Neural crest cell (in vitro differentiated cells): ENCODE results near the gene FRYL. TPM values are rescaled to one million over a fixed set of nuclear protein-coding genes. Genes with fewer than 3 reads are reported as not detected.

Source experiments
- DNase-seq: peaks from one replicate; pipeline ENCODE4 v3.0.0; 2021; ENCODE audit warnings: low read depth, mixed read lengths, low spot score
- H3K27ac Mint-ChIP-seq: one replicate; pipeline ENCODE4 v1.8.0; 2021; ENCODE audit warnings: mild to moderate bottlenecking, mixed read lengths; ENCODE audit not compliant: unreplicated experiment
- H3K27me3 Mint-ChIP-seq: 2 replicates; pipeline ENCODE4 v1.8.0; 2021; ENCODE audit warnings: low read depth, mild to moderate bottlenecking, mixed read lengths
- H3K36me3 Mint-ChIP-seq: 2 replicates; pipeline ENCODE4 v1.8.0; 2021; ENCODE audit warnings: low read depth, mild to moderate bottlenecking, mixed read lengths
- H3K4me1 Mint-ChIP-seq: 2 replicates; pipeline ENCODE4 v1.8.0; 2021; ENCODE audit warnings: mixed read lengths
- H3K4me3 Mint-ChIP-seq: one replicate; pipeline ENCODE4 v1.8.0; 2021; ENCODE audit warnings: mild to moderate bottlenecking, mixed read lengths
- H3K9me3 Mint-ChIP-seq: 2 replicates; pipeline ENCODE4 v1.8.0; 2021; ENCODE audit warnings: mixed read lengths
- total RNA-seq: library from RNA; stranded (reverse); gene quantifications from 2 replicates; pipeline ENCODE4 v1.2.1, GENCODE V29; 2021
- TF ChIP-seq, protein P1 (sequence below): fragments of 200-600 bp; sonication (generic); conservative IDR thresholded peaks from 2 replicates; pipeline ENCODE4 v1.5.0; 2021; ENCODE audit warnings: antibody characterized with exemption, mild to moderate bottlenecking

FRYL gene
- total RNA-seq, 1 donor from 2014 or later, result 48.7 TPM

DNA sequence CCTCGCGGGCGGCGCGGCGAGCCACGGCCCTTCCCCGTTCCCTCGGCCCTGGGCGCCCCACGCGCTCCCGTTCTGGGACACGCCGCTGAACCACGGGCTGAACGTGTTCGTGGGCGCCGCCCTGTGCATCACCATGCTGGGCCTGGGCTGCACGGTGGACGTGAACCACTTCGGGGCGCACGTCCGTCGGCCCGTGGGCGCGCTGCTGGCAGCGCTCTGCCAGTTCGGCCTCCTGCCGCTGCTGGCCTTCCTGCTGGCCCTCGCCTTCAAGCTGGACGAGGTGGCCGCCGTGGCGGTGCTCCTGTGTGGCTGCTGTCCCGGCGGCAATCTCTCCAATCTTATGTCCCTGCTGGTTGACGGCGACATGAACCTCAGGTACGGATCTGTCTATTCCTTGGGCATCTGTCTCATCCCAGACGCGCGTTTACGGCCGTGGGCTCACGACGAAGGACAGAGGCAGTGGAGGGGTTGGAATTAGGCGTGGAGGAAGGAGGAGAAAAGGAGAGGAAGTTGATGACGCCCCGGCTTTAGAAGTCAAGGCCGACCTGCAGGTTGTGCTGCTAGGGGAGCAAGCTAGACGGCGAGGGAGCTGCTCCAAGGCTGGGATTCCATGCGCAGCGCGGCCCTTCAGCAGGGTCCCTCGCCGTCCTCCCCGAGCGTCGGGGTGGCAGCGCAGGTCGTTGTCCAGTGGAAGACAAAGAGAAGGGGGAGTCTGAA is 296.1 kb downstream of the FRYL start:
- Mint-ChIP-seq H3K36me3 (peaks cover 6% of the 10 kb centered on the region), H3K27ac (no peak overlapping the region), H3K27me3 (peaks cover 76% of the 10 kb centered on the region), H3K9me3 (no peaks in the 10 kb centered on the region), H3K4me3 (peak overlapping the region; percentile 52), H3K4me1 (peaks cover 6% of the 10 kb centered on the region)
- TF ChIP-seq, protein P1, sequence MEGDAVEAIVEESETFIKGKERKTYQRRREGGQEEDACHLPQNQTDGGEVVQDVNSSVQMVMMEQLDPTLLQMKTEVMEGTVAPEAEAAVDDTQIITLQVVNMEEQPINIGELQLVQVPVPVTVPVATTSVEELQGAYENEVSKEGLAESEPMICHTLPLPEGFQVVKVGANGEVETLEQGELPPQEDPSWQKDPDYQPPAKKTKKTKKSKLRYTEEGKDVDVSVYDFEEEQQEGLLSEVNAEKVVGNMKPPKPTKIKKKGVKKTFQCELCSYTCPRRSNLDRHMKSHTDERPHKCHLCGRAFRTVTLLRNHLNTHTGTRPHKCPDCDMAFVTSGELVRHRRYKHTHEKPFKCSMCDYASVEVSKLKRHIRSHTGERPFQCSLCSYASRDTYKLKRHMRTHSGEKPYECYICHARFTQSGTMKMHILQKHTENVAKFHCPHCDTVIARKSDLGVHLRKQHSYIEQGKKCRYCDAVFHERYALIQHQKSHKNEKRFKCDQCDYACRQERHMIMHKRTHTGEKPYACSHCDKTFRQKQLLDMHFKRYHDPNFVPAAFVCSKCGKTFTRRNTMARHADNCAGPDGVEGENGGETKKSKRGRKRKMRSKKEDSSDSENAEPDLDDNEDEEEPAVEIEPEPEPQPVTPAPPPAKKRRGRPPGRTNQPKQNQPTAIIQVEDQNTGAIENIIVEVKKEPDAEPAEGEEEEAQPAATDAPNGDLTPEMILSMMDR, result no peak
- DNase-seq, result no peak

DNA sequence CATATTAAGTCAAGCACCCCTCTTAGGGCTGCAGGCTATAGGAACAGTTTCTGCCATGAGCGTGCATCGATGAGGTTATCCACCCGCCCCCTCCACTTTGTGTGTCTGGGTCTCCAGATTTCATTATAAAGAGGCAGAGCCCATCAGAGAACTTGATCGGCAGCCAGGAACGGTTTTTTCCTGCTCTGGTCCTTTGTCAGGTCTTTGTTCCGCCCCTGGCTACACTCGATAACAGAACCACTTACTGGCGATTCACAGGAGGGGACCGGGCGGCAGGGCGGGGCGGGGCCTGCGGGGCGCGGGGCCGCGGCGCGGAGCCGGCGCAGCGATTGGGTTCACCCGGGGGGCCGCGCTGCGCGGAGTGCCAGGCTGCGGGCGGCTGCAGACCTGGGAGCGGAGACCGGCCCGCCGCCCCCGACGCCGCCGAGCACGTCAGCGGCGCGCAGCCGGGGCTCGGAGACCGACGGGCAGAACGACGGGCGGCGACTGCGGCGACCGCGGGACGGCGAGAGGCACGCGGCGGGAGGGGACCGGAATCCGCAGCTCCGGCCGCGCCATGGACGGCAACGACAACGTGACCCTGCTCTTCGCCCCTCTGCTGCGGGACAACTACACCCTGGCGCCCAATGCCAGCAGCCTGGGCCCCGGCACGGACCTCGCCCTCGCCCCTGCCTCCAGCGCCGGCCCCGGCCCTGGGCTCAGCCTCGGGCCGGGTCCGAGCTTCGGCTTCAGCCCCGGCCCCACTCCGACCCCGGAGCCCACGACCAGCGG is 296.9 kb downstream of the FRYL start, which contains the start of gene SLC10A4:
Gene SLC10A4, plus strand, starts transcription at position 338 of the 771 bp plus-strand sequence. Its CDS starts 219 bp downstream, at position 557.
- peak; percentile 41 for DNase-seq
- H3K27ac Mint-ChIP-seq, result no peak within 1 kb of the TSS

DNA sequence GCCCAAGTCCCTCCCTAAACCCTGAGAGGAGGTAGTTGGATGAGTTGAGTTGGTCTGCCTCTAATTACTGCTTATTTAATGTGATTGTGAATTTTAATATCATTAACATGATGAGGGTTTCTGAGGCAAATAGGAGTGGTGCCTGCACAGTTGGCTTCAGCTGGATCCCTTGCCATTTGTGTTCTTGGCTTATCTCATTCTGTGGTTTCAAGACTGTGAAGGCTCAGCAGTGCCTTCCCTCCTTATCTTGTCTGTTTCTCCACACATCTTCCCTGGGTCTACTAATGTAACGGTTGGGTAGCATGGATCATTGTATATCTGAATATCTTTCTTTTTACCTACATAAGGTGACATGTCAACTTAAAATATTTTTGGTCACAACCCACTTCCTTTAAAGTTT is 298.5 kb downstream of the FRYL start:
- no peak for DNase-seq
- Mint-ChIP-seq H3K4me1 (peaks cover 6% of the 10 kb centered on the region), H3K27me3 (peaks cover 55% of the 10 kb centered on the region), H3K27ac (no peak overlapping the region), H3K9me3 (no peaks in the 10 kb centered on the region), H3K4me3 (no peak overlapping the region), H3K36me3 (peaks cover 4% of the 10 kb centered on the region)
- TF ChIP-seq, protein P1, result no peak

More for the DNA sequence above, 296.9 kb downstream of the FRYL start, which contains the start of gene SLC10A4:
- TF ChIP-seq, protein P1, result no peak
- Mint-ChIP-seq H3K4me1 (peaks cover 6% of the 10 kb centered on the region), H3K4me3 (peak within 1 kb of the TSS; percentile 85), H3K27me3 (peaks cover 71% of the 10 kb centered on the region), H3K36me3 (peaks cover 4% of the 10 kb centered on the region), H3K9me3 (no peaks in the 10 kb centered on the region)

DNA sequence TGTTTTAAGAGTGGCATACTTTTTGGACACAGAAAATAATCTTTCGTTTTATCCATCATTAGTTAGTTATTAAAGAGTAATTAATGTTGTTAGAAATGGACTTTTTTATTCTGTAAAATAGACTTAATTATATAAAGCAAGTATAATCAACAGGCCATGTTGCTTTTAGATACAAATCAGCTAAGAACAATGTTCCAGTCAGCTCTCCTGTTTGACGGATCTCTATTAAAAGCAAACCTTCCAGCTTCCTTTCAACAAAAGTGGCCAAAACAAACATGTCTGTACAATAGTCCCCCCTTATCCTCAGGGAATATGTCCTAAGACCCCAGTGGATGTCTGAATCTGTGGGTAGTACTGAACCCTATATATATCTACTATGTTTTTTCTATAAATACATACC is 301.8 kb downstream of the FRYL start:
- no peak for DNase-seq
- TF ChIP-seq, protein P1, result no peak
- H3K27me3 Mint-ChIP-seq, result peaks cover 30% of the 10 kb centered on the region
- H3K27ac Mint-ChIP-seq, result no peak overlapping the region
- no peak overlapping the region for H3K4me3 Mint-ChIP-seq
- H3K36me3 Mint-ChIP-seq, result no peaks in the 10 kb centered on the region
- no peaks in the 10 kb centered on the region for H3K9me3 Mint-ChIP-seq
- H3K4me1 Mint-ChIP-seq, result peaks cover 6% of the 10 kb centered on the region

DNA sequence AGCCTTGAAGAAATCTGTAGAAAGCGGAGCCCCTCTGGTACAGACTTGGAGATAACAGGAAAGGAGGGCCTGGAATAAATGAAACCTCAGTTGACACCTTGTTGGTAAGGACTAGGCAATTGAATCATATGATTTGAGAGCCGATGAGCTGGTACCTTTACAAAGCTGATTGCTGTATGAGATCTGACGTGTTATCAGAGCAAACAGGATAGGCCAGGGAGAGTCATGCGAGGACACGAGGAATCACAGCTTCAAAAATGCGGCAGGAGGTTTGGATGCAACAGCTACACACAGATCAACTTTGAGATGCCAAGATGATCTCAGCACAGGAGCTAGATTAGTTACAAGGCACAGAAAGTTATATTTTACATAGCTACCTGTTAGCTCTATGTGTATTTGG is 304.3 kb downstream of the FRYL start:
- Mint-ChIP-seq H3K36me3 (no peaks in the 10 kb centered on the region), H3K9me3 (no peaks in the 10 kb centered on the region), H3K27ac (no peak overlapping the region), H3K4me1 (peaks cover 3% of the 10 kb centered on the region), H3K27me3 (peaks cover 7% of the 10 kb centered on the region), H3K4me3 (no peak overlapping the region)
- no peak for DNase-seq
- TF ChIP-seq, protein P1, result no peak
